HG03045 (cell line): ENCODE data around the gene DPP7.
A peak's percentile ranks its signal among the peaks of the same experiment; 100 is the strongest.
"Not testable (repeated sequence)": the region's sequence is repeated elsewhere in the genome, so short reads cannot be mapped to it uniquely, and the experiment has no call there.

Experiments used
- ATAC-seq: cut with Tn5 transposase; IDR thresholded peaks from one replicate; pipeline ENCODE4 v1.9.1; 2021; ENCODE audit warnings: mild to moderate bottlenecking, moderate library complexity; ENCODE audit not compliant: unreplicated experiment

DPP7 gene

DNA sequence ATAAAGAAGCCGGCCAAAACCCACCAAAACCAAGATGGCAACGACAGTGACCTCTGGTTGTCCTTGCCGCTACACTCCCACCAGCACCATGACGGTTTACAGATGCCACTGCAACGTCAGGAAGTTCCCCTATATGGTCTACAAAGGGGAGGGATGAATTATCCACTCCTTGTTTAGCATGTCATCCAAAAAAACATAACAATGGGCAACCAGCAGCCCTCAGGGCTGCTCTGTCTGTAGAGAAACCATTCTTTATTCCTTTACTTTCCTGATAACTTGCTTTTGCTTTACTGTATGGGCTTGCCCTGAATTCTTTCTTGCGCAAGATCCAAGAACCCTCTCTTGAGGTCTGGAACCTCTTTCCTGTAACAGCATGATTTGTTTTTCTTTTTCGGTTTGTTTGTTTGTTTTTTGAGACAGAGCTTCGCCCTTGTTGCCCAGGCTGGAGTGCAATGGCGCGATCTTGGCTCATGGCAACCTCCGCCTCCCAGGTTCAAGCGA, 39.2 kb downstream of the DPP7 start:
- no peak for ATAC-seq

DNA sequence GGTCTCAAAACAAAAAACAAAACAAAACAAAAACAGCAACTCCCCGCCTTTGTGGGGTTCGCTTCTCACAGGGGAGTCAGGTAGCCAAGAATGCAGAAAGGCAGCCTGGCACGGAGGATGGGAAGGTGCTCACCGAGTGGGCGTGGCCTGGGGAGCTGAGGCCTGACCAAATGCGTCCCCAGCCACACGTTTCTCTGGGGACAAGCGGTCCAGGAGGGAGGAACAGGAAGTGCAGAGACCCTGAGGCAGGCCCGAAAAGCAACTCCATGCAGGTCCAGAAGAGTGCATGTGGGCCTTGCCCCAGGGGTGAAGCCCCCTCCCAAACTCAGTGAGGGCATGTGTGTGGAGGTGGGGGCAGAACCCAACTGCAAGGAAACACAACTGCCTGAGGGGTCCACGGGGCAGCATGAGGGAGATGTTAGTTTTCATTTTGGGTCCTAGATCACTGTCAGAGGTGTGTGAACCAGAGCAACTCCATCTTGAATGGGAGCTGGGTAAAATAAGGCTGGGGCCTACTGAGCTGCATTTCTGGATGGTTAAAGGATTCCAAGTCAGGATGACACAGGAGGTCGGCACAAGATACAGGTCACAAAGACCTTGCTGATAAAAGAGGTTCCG, 39.8 kb downstream of the DPP7 start:
- no peak for ATAC-seq

DNA sequence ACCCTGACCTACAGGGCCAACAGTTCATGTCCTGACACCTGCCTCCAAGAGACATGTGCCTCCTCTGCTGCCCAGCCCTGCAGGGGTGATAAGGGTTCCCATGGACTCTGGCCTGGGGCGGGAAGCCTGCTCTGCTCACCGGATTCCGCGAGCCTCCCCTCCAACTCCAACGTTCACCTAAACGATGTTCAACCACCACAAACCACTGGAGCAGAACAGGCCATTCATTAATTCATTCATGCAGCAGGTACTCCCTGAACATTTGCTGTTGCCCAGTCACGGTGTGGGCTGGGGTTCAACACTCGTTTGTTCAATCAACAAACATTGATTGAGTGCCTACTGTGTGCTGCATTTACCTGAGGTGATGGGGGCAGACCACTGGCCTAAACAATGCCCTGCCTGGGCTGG, 40.5 kb downstream of the DPP7 start:
- ATAC-seq: no peak

DNA sequence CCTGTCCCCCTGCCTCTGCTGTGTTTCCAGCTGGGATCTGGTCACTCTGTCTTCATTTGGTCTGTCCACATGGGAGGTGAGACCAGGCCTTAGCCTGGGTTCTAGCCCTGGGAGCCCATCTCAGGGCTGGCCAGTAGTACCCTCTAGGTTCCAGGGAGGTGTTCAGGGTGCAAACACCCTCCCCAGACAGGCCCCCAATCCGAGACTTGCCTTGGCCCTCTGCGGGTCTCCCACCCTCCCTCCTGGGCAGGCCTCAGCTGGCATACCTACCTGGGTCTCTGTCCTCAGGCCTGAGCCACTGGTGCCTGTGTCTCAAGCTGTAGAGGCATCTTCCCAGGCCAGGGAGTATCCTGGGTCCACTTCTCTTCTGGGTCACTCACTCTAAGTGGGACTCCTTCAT, 43.3 kb downstream of the DPP7 start:
- no peak for ATAC-seq

DNA sequence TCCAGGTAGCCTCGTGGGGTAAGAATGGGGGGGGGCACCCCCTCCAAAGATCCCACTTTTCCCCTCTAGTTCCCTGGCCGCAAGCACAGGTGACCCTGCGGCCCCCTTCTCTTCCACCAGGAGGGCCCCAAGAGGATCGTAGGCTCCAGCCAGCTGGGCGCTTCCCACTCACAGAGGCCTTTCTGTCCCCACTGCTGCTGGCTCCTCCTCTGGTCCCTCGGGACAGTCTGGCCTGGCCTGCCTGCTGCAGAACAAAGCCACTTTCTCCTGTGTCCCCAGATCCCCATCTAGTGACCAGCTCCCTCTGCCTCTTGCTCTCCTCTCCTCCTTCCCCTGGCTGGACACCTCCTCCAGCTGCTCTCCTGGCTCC, 43.6 kb downstream of the DPP7 start:
- ATAC-seq: no peak

DNA sequence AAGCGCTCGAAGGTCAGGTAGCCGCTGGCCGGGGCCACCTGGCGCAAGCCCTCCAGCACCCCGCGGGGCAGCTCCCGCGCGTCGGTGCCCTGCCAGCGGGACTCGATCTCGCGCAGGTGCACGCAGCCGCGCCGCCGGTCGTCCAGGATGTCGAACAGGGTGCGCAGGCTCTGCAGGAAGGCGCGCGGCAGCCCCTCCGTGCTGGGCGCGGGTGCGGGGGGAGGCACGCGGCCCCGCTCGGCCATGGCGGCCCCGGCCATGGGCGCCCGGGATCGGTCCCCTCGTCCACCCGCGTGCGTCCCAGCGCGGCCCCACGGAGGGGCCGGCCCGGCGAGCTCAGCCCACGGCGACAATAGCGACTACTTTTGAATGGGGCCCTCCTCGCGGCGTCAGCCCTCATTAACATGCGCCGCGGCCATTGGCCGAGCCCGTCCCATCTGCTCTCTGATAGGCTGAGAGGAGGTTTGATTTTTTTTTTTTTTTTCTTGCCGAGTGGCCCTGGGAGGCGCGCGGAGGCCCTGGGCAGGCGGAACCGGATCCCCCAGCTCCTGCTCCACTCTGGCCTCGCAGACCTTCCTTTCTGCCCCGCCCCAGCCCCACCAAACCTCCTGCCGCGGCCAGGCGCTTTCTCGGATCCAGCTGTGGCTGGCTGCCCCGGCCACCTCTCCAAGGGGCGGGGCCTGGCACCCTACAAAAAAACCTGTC, 44.2 kb downstream of the DPP7 start, which contains the start of gene SAPCD2:
SAPCD2 (minus strand) TSS at position 357 of the 705 bp plus-strand sequence; CDS start at position 260, 97 bp downstream.
- ATAC-seq: peak; percentile 68

DNA sequence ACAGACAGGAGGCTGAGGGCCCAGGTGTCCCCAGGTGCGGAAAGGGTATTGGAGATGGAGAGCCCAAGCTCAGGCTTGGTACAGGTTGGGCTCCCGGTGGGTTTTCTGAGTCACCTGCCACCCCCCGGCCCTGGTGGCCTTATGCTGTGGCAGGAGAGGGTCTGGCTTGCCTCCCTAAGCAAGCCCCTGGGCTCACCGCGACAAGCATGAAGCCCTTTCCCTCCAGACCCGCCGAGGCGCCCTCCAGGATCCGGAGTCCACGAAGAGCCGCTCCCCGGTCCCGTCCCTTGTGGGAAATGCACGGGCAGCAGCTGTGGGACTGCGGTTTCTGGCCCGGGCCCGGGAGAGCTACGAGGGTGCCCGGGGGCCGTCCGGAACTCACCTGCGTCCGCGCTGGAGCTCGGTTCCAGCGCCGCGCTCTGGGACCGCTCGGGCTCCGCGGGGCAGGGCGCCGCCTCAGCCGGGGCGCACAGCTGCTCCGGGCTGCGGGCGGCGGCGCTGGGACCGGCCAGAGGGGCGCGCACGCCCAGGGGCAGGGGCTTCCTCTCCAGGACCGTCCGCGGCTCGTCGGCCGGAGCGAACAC, 44.9 kb downstream of the DPP7 start:
- peak; percentile 13 for ATAC-seq

DNA sequence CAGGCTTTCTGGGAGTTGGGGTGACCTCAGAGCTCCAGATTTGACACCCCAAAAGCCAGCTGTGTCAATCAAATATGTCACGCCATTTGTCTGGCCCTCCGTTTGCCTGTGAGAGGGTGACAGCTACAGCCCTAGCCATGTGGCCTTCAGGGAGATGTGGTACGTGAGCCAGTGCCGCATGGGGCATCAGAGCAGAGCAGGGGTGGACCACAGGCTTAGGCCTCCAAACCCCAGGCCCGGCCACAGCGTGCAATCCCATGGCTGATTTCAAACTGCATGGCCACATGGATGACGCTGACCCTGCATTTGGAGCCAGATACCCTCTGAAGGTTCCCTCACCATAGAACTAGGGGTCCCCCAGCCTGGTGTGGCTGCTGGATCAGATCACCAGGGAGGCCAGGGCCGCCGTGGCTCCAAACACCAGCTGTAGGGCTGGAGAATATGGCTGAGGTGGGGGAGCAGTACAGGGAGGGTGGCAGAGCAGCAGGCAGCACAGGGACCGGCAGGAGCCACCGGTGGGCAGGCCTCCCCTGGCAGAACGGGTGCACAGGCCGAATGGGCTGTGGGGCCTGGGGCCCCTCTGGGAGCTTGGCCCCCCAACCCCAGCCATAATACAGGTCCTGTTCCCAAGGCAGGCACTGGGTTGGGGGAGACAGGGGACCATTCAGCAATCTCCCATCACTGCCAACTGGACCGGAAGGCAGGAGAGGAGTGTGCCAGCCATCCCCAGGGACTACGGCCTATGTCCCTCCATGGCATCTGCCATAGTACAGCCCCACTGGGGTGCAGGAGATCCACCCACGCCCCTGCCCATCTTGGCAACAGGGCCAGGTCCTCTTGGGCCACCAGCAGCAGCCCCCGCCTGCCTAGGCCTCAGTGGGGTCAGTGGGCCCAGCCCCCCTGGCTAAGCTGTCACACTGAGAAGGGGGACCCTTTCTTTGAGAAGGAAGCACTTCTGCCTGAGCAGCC, 45.7 kb downstream of the DPP7 start:
- no peak for ATAC-seq

DNA sequence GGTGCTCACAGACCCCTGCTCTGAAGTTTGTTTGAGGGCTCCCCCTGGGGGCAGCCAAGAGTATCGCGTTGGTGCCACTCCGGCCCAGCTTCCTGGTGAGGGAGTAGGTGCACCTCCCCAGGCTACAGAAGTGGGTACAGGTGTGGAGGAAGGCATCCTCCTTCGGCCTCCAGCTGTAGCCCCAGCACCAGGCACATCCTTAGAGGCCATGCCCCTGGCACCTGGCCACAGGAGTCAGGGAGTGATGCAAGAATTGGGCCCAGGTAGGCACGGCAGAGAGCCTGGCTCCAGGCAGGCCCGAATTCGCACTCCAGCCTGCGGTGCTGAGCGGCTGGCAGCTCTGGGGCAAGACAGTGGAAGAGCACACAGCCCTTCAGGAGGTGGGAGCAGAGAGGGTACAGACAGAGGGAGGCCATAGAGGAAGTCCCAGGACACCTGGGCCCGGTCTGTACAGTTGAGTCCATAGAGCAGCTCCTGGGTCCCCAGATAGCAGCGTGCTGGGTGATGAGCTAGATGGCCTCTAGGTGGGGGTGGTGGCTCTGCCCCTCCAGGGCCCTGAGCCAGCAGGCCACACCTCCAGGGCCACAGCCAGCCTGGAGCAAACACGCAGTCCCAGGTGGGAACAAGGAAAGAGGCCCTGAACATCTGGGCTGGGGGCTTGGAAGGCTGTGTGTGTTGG, 46.5 kb downstream of the DPP7 start:
- ATAC-seq: no peak

DNA sequence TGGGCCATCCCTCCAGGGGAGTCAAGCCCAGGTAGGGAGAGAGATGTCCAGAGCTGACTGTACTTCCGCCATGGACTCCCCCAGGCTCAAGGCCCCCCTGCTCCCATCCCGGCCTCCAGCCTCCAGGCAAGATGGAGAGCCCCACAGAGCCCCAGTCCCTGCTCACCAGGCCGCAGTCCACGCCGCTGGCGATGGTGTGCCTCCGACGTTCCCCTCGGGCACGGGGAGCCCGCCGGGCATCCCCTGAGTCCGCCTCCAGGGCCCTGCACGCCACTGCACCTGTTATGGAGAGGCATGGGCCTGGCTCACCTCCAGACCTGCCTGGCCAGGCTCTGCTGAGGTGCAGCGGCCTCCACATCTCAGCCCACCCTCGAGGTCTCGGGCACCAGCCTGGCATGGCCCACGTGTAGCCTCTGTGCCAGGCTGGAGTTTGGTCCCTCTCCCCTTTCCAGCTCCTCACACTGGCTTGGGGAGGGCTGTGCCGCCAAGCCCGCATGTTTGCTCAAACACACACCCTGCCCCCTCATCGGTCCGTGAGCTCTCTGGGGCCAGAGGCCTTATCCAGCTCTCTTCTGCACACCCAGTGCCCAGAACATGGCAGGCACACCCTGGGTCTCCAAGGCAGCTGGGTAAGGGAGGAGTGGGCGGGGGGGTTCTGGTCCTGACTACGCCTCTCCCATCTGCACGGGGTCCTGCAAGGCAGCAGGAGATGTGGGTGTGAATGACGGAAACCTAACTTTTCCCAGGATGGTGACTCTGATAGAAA, 48.3 kb downstream of the DPP7 start:
- ATAC-seq: no peak

DNA sequence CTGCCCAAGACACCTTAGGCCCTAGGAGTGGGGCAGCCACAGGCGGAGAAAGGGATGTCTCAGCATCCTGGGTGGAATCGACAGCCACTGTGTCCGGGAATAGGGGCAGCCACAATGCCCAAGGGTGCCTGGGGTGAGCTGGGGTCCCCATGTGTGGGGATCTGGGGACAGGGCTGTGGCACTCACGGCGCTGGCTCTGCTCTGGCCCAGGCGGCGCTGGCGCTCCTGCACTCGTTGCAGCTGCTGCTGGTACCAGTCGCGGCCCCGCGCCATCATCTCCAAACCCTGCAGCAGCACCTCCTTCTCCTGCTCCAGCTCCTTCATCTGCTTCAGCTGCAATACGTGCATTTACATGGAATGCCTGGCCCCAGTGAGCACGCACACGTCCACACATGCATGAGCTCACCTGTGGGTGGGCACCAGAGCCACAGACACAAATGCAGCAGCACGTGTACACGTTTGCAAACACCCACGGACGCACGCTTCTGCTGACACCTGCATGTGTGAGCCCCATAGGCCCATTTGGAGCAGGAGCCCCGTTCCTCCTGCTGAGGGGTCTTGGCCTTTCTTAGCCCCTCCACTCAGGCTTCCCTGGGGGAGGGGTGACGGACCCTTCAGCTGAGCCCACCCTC, 49.1 kb downstream of the DPP7 start:
- ATAC-seq: no peak

DNA sequence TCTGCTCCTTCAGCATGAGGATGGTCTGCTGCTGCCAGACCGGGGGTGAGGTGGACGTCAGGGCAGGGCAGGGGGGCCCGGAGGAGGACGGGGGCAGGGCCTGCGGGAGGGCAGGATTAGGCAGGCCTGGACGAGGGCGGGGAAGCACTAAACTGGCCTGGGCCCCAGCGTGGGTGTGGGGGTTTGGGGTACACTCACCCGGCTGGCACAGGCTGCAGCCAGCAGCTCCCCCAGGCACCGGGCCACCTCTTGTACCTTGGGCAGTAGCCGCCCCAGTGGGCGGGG, 49.7 kb downstream of the DPP7 start:
- ATAC-seq: no peak

DNA sequence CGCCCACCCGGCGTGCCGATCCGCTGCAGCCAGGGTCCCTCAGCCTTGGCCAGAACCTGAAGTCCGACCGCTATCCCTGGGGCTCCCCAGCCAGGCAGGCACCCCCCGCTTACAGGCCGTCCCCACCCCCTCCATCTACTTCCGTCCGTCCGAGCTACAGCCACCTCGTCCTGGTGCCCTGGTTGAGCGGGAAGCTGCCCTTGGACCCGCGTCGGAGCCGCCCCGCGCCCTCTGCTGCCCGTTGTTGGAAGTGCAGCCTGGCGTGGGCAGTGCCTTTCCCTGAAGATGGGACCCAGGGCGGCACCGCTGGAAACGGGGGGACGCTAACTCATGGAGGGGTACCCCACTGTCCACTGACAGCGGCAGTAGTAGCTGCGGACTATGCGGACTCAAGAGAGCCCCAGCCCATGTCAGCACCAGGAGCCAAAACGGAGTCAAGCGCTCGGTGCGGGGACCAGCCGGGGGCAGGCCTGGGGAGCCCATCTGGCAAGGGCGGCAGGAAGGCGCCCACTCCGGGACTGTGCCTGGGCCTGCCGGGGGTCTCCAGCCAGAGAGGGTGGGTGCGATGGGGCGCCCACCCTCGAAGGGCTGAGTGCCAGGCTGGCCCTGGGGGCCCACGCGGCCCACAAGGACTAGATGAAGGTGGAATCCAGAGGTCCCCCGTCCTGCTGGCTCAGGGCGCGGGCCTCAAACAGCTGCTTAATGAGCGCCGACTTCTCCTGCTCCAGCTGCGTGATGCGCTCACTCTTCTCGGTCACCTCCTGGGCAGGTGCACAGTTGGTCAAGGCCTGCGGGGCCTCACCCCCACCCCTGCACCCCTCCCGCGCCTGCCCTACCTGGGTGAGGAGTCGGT, 50.3 kb downstream of the DPP7 start:
- ATAC-seq: no peak

DNA sequence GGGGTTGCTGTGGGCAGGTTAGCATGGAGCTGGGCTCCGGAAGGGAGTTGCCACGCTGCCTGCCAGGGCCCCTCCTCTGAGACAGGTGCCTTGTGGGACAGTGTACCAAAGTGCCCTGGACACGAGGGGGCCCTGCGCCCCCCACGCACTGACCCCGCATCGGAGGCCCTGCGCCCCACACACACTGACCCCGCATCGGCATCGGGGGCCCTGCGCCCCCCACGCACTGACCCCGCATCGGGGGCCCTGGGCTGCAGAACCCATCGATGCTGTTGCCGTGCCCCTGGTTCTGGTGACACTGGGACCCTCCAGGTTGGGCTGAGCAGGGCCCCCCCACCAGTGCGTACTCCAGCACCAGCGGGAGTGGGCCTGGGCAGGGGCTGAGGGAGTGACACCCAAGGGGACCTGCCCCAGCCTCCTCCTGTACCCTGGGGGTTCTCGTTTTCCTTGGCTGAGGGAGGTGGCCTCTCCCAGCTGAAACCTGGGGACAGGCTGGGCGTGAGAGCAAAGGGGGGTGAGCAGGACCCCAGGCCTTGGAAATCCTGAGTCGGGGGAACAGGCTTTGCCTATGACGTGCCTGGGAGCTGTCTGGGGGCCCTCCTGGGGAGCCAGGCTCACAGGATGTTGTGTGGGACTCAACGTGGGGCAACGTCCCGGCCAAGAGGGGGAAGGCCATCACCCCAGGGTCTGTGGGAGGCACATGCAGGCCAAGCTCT, 51.1 kb downstream of the DPP7 start:
- no peak for ATAC-seq

DNA sequence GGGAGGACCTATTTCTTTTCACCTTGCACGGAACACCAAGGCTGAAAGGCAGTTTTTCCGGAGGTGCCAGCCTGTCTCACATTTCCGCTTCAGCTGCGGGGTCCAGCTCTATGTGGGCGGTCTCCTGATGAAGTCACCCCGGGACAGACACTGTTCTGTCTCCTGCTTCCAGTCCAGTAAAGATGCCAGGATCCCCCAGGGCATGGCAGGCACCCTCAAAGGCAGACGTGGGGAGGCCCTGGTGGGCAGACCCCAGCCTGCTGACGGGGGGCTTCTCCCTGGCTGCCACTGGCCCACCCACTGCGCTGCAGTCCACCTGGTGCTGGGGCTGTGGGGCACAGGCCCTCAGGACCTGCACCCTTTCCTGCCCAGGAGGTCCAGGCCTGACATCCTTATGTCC, 51.7 kb downstream of the DPP7 start:
- ATAC-seq: not testable (repeated sequence)

DNA sequence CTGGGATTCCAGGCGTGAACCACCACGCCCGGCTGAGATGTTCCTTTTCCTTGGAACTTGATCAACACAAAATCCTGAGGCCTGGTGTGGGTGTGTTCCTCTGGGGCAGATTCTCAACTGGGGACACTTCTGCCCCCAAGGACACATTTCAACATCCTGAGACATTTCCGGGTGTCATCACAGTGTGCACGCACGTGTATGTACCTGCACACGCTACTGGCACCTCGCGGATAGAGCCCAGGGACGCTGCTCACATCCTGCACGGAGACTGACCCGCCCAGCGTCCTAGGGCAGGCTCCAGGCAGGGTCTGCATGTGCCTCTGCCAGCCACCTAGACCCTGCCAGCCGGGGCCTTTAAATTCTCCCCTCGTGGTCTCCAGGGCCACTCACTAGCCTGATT, 52.1 kb downstream of the DPP7 start:
- no peak for ATAC-seq
